A549 treated with Hydrocortisone at 1 μM for 4 hours (cell line): Measurements from ENCODE around the gene BEND7. TPM values are rescaled to one million over a fixed set of nuclear protein-coding genes. Genes with fewer than 3 reads are reported as not detected.

Experiments used
- total RNA-seq: library from RNA; stranded (reverse); fragments of 200-300 nt; extraction: Qiagen RNA extraction; gene quantifications from 5 replicates; pipeline ENCODE4 v1.2.3, GENCODE V29; 2022

The BEND7 gene
- total RNA-seq, result 6.3 to 10.6 TPM (median 9.6 TPM) in 5 replicates

GRCh38 chr10:13528875-13529713 lies at the start of gene BEND7:
Gene BEND7 (minus strand): TSS chr10:13529014. CDS start chr10:13528533, 481 bp downstream.

Other genes with a start within 250 kb of the BEND7 start
- 29.2 to 34.5 TPM (median 31.0 TPM) in 5 replicates for gene PHYH, start 228.9 kb downstream of the BEND7 start, total RNA-seq
- gene SEPHS1, start 180.7 kb downstream of the BEND7 start, total RNA-seq, result 62.1 to 84.0 TPM (median 66.4 TPM) in 5 replicates
- 17.5 to 25.8 TPM (median 18.9 TPM) in 5 replicates for gene PRPF18, start 58.0 kb upstream of the BEND7 start, total RNA-seq